ENCODE results near the gene ECPAS. TPM values are rescaled to one million over a fixed set of nuclear protein-coding genes. Genes with fewer than 3 reads are reported as not detected.

The ECPAS gene
- total RNA-seq, 1 experiment from 2014 or later = 35.7 TPM

- Histone ChIP-seq H3K4me1 (replicated peaks) (no peaks in the 10 kb centered on the region), H3K36me3 (no peaks in the 10 kb centered on the region), H3K9me3 (replicated peaks) (no peaks in the 10 kb centered on the region), H3K27ac (no peak within 1 kb of the TSS), H3K4me3 (no peak within 1 kb of the TSS), H3K27me3 (replicated peaks) (0 out of 2 replicates have a peak, but pooled peaks cover 4% of the 10 kb centered on the region)
- no peak for DNase-seq (ENCODE audit: low read depth in 1 of 2, low spot score in 2 of 2)
Measured at GRCh38 chr9:111330124-111330523, 154.1 kb downstream of the ECPAS start, which contains the start of gene OR2K2. Gene OR2K2 (minus strand): TSS chr9:111330224. CDS start chr9:111328433, 1,791 bp downstream.

- Histone ChIP-seq H3K4me3 (no peak overlapping the region), H3K27ac (no peak overlapping the region), H3K4me1 (replicated peaks) (no peaks in the 10 kb centered on the region), H3K36me3 (no peaks in the 10 kb centered on the region), H3K27me3 (replicated peaks) (no peaks in the 10 kb centered on the region), H3K9me3 (replicated peaks) (no peaks in the 10 kb centered on the region)
- DNase-seq (ENCODE audit: low read depth in 1 of 2, low spot score in 2 of 2) = no peak
Measured at GRCh38 chr9:111320631-111321030, 163.6 kb downstream of the ECPAS start.

- H3K27ac ChIP-seq = no peak overlapping the region
Measured at GRCh38 chr9:111316796-111317195, 167.4 kb downstream of the ECPAS start.

More at GRCh38 chr9:111316796-111317195, 167.4 kb downstream of the ECPAS start:
- Histone ChIP-seq H3K4me3 (no peak overlapping the region), H3K9me3 (replicated peaks) (no peaks in the 10 kb centered on the region), H3K27me3 (replicated peaks) (no peaks in the 10 kb centered on the region), H3K36me3 (no peaks in the 10 kb centered on the region), H3K4me1 (replicated peaks) (no peaks in the 10 kb centered on the region)
- no peak for DNase-seq (ENCODE audit: low read depth in 1 of 2, low spot score in 2 of 2)

Other genes starting within 250 kb of the ECPAS start
- gene OR2K2, start 154.2 kb downstream of the ECPAS start, total RNA-seq (2014; rRNA removed; shearing (Covaris generic)) = not detected in 2 replicates
- 1.2 and 1.3 TPM in 2 replicates for gene ZNF483, start 40.8 kb upstream of the ECPAS start, total RNA-seq (2014; rRNA removed; shearing (Covaris generic))
- 86.8 and 152 TPM in 2 replicates for gene PTGR1, start 115.3 kb upstream of the ECPAS start, total RNA-seq (2014; rRNA removed; shearing (Covaris generic))
- 7.3 and 11.1 TPM in 2 replicates for gene DNAJC25, start 147.0 kb upstream of the ECPAS start, total RNA-seq (2014; rRNA removed; shearing (Covaris generic))
- 117 and 131 TPM in 2 replicates for gene GNG10, start 177.2 kb upstream of the ECPAS start, total RNA-seq (2014; rRNA removed; shearing (Covaris generic))